GM19023 (cell line): Measurements from ENCODE around the gene CNTNAP2.
"Not testable (repeated sequence)": the region's sequence is repeated elsewhere in the genome, so short reads cannot be mapped to it uniquely, and the experiment has no call there.

Source experiments
- ATAC-seq: cut with Tn5 transposase; IDR thresholded peaks from one replicate; pipeline ENCODE4 v1.9.1; 2021; ENCODE audit warnings: mild to moderate bottlenecking, moderate library complexity; ENCODE audit not compliant: unreplicated experiment

Gene CNTNAP2

DNA sequence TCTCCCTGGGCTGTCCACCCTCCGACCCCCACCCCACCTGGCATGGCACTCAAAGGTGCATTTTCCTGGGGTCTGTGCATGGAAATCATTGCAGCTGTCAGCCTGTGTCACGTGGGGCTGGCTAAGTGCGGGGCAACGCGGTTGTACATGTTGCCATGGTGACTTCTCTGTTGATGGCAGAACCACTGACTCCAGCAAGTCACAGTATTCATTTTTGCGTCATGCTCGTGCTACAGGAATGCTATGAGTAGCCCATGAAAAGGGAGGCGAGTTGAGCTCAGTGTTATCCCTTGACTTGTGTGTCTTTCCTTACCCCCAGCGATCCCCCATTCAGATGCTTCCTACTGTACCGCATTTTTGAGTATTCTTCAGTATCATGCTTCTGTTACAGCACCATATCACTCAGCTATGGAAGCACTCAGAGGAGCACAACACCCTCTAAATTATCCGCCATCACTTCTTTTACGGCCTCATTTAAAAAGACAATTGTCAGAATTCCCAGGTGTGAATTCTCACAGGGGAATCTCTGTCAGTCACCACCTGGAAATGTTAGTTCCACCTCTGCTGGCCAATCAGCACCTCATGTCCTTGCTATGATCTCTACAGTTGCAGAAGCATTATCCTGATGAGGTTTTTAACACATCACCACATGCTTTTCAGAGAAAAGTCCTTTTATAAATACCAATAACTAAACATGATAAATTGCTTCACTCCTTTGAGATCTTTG is 2279.6 kb downstream of the CNTNAP2 start:
- no peak for ATAC-seq

DNA sequence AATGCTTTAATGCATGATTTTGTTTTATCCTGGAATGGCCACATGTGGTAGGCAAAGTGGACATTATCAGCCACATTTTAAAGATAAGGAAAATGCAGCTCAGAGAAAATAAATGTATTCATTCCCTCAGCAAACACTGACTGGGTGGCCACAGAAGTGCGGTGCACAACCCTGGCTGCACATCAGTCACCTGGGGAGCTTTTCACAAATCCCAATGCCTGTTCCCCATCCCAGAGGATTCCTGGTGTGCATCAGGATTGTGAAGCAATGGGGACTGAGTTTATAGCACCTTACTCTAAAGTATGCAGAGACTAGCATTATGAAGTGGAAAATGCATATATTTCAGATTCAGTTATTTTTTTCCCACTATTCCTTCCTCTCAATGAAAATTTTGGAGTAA is 2280.5 kb downstream of the CNTNAP2 start:
- ATAC-seq, result no peak

DNA sequence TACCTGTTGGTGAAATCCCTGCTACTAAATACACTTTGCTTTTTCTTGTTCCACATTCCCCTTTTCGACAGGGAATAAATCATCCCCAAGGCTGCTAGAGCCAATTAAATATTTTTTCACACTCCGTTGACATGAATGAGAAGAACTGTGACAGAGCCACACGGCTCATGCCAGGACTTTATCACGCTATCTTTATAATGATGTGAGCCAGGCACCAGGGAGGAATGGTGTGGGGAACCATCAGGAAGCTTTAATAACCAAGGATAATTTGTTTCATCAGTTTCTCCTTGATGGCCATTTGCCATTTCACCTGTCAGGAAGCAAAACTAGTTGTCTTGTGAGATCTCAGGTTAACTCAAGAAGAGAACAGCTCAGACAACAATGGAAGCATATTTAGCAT is 2280.9 kb downstream of the CNTNAP2 start:
- ATAC-seq, result no peak

DNA sequence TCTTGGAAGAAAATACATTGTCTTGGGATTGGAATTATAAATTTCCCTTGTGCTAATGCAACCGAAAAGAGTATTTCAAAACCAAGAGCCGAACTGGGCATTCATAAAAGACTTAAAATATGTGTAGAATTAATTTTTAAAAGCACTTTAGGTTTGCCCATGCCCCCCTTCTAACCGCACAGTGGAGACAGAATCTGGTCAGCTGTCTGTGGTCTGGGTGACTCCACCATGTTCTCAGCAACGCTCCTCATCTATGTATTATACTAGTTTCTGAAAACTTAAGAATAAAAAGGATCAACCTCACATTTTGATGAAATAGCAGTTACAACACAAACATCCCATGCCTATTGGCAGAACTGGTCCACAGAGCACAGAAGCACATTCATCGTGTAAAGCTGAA is 2281.4 kb downstream of the CNTNAP2 start:
- no peak for ATAC-seq

DNA sequence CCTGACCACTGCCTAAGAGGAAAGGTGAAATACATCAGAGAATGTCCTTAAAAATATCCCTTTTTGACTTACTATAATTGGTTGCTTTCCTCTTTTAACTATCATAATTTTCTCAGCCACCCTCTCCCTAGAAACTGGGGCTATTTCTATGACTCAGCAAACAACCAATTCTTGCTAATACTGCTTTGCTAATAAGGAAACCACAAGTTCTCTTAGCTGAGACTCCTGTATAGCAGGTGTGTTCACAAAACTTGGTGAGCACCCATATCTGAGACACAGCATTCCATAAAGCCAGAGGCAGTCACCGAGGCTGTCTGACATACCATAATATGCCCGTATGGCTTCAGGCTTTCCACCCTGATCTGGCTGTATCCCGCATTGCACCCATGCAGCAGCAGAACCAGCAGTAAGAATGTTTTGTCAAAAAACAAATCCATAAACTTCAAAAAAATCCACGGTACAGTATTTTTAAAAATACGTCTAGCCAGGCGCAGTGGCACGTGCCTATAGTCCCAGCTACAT is 2282.3 kb downstream of the CNTNAP2 start:
- no peak for ATAC-seq

DNA sequence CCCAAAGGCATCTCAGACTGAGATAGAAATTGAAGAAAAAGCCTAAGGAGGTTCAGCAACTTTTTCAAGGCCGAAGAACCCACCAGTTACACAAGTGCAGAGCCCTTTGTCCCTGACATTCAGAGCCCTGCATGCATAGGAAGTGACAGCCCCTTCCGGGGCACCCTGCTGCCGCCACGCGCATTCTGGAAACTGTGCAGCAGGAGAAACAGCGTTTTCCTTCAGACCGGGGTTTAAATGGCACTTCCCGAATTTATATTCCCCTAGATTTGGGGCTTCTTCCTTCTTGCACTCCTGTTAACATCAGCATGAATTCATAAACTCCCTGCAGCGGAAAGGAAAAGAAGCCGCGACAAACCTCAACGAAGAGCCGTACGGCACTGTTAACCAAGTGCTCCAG is 2283.5 kb downstream of the CNTNAP2 start:
- ATAC-seq, result no peak

DNA sequence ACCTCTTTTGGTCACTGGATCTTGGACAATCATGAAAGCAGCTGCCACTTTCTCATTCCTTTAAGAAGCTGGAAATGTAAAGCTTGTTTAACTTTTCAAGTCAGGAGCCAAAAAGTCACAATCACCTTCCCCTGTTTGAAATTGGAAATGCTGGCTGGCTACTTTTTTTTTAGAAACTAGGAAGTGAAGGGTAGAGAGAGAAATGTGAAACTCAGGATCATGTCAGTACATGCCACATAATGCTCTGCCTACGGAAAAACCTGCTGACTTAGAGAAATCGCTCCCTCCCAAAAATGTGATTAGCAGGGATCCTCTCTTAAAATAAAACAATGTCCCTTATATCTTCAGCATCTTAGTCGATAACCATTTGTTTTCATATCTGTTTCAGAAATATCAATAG is 2285.6 kb downstream of the CNTNAP2 start:
- no peak for ATAC-seq

DNA sequence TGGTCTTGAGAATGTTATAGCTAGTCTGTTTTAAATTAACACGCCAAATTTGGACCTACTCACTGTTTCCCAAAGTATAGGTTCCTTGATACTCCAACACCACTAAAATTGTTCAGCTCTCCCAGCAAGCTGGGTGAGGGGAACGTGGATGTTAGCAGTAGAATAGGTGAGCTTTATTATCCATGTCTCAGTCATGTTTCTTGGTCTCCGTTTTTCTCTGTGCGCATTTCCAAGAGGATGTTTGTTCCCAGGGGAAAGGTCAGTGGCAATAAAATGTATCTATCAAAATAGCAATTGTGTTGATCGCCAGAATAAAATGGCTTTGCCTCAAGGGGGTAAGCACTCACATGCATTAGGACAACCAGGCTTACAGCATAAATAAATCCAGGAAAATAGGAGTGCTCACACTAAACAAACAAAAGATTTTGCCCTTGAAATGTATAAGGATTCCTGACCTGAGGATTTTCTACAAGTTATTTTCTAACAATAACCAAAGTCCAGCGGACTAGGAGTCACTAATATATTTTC is 2286.9 kb downstream of the CNTNAP2 start:
- ATAC-seq, result no peak

DNA sequence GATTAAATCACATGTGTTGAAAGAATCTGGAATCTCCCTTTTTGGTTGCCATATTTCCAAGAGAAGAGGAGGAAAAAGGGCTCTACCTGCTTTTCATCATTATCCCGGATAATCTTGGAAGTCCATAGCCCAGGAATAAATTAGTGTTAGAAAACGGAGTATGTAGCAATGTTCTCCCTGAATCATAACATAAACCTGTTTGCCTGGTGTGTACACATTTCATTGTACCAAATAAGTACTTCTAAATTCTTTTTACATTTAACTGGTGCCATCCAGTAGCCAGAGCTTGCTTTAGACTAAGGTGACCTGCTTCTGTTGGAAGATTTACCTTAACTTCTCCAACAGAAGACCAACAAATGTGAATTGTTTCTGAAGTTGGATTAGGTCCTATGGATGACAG is 2291.7 kb downstream of the CNTNAP2 start:
- no peak for ATAC-seq

DNA sequence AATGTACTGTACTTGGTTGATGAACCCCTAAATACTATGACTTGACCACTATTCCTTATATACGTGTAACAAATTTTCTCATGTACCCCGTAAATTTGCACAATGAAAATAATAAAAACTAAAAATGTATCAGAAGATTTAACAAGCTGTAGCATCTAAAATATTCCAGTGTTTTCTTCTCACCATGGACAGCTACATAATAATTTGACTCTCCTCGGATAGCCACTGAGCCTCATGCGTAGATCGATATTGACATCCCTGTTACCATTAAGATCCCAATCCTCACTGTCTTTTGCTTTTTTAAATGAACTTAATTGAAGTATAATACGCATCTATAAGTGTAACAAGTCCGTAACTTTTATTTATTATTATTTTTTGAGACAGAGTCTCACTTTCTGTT is 2294.3 kb downstream of the CNTNAP2 start:
- no peak for ATAC-seq

DNA sequence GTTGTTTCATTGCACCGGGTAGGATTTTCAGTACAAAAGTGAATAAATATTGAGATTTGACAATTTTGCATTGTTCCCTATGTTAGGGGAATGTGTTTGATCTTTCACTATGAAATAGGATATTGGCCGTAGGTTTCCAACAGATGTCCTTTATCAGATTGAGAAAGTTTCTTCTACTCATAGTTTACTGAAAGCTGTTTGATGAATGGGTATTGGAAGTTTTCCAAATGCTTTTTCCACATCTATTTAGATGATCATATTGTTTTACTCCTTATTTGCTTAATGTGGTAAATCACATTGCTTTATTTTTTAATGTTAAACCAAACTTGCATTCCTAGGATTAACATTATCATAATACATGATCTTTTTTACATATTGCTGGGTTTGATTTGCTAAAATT is 2296.1 kb downstream of the CNTNAP2 start:
- ATAC-seq, result no peak

DNA sequence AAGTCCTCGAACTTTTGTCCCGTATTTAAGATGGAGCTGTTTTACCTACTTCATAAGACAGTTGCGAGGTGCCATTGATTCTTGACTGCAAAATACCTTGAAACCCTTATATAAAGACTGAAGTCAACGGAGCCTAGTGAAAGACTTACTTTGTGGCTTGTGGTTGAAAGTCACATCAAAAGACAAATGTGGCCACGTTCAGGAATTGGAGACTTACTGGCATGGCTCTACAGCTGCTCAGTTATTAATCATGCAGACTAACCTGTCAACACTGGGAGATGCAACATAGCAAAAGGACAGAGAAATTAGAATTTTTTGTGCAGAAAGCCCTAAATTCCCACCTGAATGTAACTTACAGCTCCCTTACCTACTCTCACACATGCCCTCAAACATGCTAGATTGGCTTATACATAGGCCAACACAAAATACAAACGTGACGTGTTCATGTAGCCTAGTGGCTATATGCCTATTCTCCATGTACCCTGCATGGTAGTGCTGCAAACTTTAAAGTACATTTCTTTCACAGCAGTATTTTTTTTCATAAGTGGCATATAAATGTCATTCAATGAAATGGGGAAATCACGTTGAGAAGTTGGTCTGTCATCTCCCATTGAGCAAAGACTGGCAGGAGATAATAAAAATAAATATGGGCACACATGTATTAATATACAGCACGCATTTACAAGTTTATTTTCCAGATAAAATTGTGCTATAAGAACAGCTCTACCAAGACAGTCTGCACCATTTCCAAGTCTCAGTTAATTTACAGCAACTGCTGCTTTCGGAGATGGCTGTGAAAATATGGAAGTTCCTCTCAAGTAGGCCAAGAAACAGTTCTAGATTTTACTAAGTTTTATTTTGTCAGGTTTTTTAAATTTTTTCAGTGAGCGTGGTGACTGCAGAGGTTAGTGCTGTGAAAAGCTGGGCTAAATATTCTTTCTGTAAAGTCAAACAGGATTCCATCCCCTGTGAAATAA is 2303.5 kb downstream of the CNTNAP2 start:
- peak; percentile 93 for ATAC-seq

DNA sequence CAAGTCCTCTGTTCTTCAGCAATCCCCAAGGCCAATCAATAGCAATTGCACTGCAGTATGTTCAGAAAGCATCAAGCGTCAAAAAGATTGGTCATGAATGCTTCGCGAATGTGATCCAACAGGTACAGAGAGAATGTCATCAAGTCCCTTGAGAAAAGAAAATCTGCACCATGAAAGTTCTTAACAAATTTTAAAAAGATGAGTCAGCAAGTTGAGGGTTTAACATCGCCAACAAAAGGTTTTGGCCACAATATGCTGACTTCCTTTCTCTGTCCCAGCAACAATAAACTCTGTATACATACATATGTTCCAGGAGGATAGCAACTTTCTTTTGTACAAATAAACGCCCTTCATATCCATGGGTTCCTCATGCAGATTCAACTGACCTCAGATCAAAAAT is 2305.4 kb downstream of the CNTNAP2 start:
- no peak for ATAC-seq

DNA sequence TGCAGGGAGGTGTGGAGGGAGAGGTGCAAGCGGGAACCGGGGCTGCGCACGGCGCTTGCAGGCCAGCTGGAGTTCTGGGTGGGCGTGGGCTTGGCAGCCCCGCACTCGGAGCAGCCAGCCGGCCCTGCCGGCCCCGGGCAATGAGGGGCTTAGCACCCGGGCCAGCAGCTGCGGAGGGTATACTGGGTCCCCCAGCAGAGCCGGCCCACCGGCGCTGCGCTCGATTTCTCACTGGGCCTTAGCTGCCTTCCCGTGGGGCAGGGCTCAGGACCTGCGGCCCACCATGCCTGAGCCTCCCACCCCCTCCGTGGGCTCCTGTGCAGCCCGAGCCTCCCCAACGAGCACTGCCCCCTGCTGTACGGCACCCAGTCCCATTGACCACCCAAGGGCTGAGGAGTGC is 2309.8 kb downstream of the CNTNAP2 start:
- not testable (repeated sequence) for ATAC-seq

DNA sequence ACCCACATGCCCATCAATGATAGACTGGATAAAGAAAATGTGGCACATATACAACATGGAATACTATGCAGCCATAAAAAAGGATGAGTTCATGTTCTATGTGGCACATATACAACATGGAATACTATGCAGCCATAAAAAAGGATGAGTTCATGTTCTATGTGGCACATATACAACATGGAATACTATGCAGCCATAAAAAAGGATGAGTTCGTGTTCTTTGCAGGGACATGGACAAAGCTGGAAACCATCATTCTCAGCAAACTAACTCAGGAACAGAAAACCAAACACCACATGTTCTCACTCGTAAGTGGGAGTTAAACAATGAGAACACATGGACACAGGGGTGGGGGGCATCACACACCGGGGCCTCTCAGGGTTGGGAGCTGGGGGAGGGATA is 2314.1 kb downstream of the CNTNAP2 start:
- not testable (repeated sequence) for ATAC-seq

DNA sequence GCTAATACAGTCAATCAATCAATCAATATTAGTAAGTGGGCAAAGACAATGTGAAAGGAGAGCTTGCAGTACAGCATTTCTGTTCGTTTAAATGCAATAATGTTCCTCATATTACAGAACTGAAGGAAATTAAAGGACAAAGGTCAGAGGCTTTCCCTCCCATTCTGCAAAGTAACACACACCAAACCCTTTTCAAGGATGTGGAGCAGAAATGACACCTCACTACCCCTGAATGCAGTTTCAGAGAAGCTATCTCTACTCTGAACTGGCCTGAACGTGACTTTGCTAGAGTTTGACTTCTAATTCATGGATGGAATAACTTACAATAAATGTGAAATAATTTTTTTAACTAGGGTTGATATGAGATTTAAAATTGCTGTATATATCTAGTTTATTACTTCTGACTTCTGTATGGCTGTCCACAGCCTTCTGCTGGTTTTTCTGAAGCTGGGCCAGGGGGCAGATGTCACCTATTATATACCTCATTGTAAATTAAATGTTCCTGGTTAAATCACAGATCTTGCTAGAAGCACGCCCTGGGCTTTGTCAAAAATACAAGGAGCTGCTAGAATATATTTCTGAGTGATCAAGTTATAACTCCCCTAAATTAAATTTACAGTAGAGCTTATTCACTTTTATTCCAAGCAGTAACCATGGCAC is 2317.1 kb downstream of the CNTNAP2 start:
- no peak for ATAC-seq

DNA sequence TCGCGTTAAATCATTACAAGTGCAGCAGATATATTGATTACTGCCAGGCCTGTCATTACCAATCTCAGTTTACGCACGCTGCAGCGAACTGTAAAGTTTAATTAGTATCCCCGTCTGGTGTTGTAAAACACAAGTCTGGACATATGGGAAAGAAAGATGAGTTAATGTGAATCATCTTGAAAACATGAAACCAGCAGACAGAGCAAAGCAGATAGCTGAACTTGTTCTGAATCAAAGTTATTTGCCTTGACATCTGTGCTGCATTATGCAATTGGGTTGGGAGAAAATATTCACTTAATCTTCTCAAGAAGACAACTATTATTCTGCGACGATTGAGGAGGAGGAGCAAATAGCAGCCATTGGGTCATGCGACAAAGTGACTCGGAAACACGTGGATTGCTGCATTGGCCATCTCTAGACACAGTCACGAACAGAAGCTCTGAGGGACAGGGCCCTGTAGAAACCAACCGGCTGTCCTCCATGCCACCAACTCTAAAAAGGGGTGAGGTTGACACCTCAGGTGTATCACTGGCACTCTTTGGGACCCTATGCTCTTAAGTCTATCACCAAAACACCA is 2317.7 kb downstream of the CNTNAP2 start:
- ATAC-seq, result no peak

DNA sequence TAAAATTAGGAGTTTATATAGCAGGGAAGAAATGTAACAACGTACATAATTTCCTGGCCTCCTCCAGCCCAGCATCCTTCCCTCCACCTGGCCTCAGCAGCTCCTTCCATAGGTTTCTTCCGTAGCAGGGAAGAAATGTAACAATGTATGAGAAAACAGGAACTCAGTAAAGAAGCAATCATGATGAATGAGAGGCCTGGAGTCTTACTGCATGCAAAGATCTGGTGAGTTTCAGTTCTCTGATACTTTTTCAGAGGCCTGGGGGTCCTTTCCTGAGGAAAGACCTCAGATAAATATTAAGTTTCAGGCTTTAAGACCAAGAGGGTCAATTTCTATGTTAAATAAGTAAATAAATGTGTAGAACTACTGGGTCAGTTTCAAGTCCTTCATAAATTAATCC is 2318.3 kb downstream of the CNTNAP2 start:
- ATAC-seq, result no peak

DNA sequence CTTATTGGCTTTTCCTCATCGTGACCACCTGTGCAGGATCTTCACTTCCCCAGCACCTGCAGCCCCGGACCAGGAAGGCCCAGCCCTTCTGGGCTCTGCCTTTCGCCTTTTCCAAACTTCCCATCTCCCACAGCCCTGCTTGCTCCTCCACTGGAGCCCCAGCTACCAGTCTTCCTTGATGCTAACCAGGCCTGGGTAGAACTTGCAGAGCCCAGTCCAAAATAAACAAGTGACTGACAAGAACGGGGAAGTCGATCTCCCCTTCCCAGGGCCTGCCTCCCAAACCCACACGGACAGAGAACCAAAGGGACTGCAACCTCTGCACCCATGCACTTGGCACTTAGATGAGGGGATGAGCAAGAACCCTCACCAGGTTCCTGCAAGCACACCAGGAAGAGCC is 2319.1 kb downstream of the CNTNAP2 start:
- no peak for ATAC-seq

DNA sequence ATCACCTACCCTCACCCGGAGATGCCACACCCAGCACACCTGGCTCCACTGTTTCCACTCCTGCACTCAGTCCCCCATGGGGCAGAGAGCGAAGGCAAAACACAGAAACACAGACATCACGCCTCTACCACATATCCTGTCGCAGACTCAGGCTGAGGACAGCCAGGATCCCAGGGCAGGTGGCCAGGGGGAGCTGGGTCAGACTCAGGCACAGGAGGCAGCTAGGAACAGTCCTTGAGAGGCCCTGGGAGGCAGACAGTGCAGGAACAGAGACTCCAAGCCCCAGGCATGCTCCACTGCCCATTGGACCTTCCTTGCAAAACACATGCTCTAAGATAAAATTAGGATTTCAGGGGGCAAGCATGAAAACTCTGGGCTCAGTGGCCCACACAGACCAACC is 2319.5 kb downstream of the CNTNAP2 start:
- ATAC-seq, result no peak

DNA sequence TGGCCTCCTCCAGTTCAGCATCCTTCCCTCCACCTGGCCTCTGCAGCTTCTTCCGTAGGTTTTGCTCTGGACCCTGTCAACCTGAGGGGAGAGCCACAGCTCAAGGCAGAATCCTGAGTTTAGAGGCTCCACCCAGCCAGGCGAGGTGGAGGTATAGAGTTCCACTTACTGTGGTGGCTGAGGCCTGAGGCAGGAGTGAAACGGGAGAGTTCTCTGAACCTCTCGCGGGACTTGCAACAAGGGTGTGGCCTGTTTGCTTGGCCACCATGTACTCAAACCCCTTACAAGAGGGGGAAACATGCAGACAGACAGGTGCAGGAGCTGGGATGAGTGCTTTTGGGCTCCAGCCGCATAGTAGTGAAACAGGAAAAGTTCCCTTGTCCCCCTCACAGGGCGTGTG is 2320.0 kb downstream of the CNTNAP2 start:
- no peak for ATAC-seq
